D721Med (cell line): ENCODE measurements around the gene CLMN.

Source experiments
- DNase-seq: peaks from one replicate; pipeline ENCODE4 v3.0.0; 2011; ENCODE audit warnings: low spot score; ENCODE audit not compliant: insufficient read length
- FAIRE-seq: peaks from 2 replicates; lab custom pipeline; 2011; peaks lifted over from hg19 to GRCh38; lab: Jason Lieb, UNC
- CTCF ChIP-seq: IDR thresholded peaks from 2 replicates; pipeline ENCODE4 v1.5.1; 2012; ENCODE audit warnings: mild to moderate bottlenecking, control low read depth; ENCODE audit not compliant: insufficient read depth; ENCODE audit errors: missing control alignments

The CLMN gene

GRCh38 chr14:95257521-95257920 lies 62.2 kb downstream of the CLMN start:
- DNase-seq (no peak), FAIRE-seq (no peak)
- TF ChIP-seq CTCF = no peak

GRCh38 chr14:95256776-95257060 lies 63.0 kb downstream of the CLMN start:
- no peak for FAIRE-seq
- no peak for TF ChIP-seq CTCF
- DNase-seq = no peak

GRCh38 chr14:95256002-95256775 lies 63.5 kb downstream of the CLMN start:
- no peak for FAIRE-seq
- no peak for DNase-seq
- no peak for TF ChIP-seq CTCF

GRCh38 chr14:95255487-95255886 lies 64.2 kb downstream of the CLMN start:
- FAIRE-seq (no peak), DNase-seq (no peak)
- no peak for TF ChIP-seq CTCF

- FAIRE-seq (no peak), DNase-seq (no peak)
- TF ChIP-seq CTCF = no peak
Observed at GRCh38 chr14:95255013-95255412, 64.7 kb downstream of the CLMN start.

GRCh38 chr14:95254288-95254687 lies 65.4 kb downstream of the CLMN start:
- TF ChIP-seq CTCF = no peak
- DNase-seq (no peak), FAIRE-seq (no peak)

- no peak for DNase-seq
- no peak for TF ChIP-seq CTCF
- no peak for FAIRE-seq
Observed at GRCh38 chr14:95253039-95253630, 66.6 kb downstream of the CLMN start.
